GM18951 (cell line): ENCODE measurements around the gene IL18BP.

Source experiments
- POLR2A ChIP-seq: IDR thresholded peaks from 4 replicates; pipeline ENCODE4 v1.6.1; 2011; ENCODE audit warnings: mild to moderate bottlenecking; ENCODE audit not compliant: insufficient read length, insufficient read depth; ENCODE audit errors: extremely low read depth
- in situ Hi-C: fragments of 300-500 bp; cut with MboI; formaldehyde crosslinking; loops from one replicate; pipeline ENCODE4 v1.12.0; 2022; ENCODE audit warnings: low sequenced_read_pairs, mixed read lengths, inconsistent platforms; ENCODE audit not compliant: unreplicated experiment

The IL18BP gene

GRCh38 chr11:71988050-71988449, 10.7 kb upstream of the IL18BP start:
- in situ Hi-C loops, result no loop called here
- TF ChIP-seq POLR2A, result no peak

- in situ Hi-C loops, result no loop called here
- no peak for TF ChIP-seq POLR2A
Measured at GRCh38 chr11:71990701-71991100, 8.0 kb upstream of the IL18BP start.

GRCh38 chr11:71991494-71991893, 7.2 kb upstream of the IL18BP start:
- in situ Hi-C loops, result no loop called here
- no peak for TF ChIP-seq POLR2A

GRCh38 chr11:71992136-71992730, 6.5 kb upstream of the IL18BP start:
- in situ Hi-C loops, result no loop called here
- TF ChIP-seq POLR2A, result no peak

- no peak for TF ChIP-seq POLR2A
- in situ Hi-C loops, result no loop called here
Measured at GRCh38 chr11:71994786-71995185, 3.9 kb upstream of the IL18BP start.

- TF ChIP-seq POLR2A, result no peak
- in situ Hi-C loops, result no loop called here
Measured at GRCh38 chr11:71995726-71996291, 2.9 kb upstream of the IL18BP start.

GRCh38 chr11:71996517-71996916, 2.2 kb upstream of the IL18BP start:
- no peak for TF ChIP-seq POLR2A
- in situ Hi-C loops, result no loop called here

GRCh38 chr11:71996946-71997345, 1.8 kb upstream of the IL18BP start:
- TF ChIP-seq POLR2A, result no peak
- in situ Hi-C loops, result no loop called here

GRCh38 chr11:71997594-71997993, 1.1 kb upstream of the IL18BP start:
- in situ Hi-C loops, result no loop called here

GRCh38 chr11:71998061-71998460, 648 bp upstream of the IL18BP start:
- TF ChIP-seq POLR2A, result no peak
- in situ Hi-C loops, result no loop called here

More at GRCh38 chr11:71997594-71997993, 1.1 kb upstream of the IL18BP start:
- no peak for TF ChIP-seq POLR2A

GRCh38 chr11:71999362-71999761, 653 bp downstream of the IL18BP start:
- TF ChIP-seq POLR2A, result no peak
- in situ Hi-C loops, result no loop called here

GRCh38 chr11:71999798-72000197, 1.1 kb downstream of the IL18BP start:
- TF ChIP-seq POLR2A, result no peak
- in situ Hi-C loops, result no loop called here

GRCh38 chr11:72000202-72000867, 1.6 kb downstream of the IL18BP start:
- no peak for TF ChIP-seq POLR2A

GRCh38 chr11:72001285-72001684, 2.6 kb downstream of the IL18BP start:
- peak; percentile 2 for TF ChIP-seq POLR2A
- in situ Hi-C loops, result no loop called here

More at GRCh38 chr11:72000202-72000867, 1.6 kb downstream of the IL18BP start:
- in situ Hi-C loops, result no loop called here

- TF ChIP-seq POLR2A, result peak; percentile 4
- in situ Hi-C loops, result no loop called here
Measured at GRCh38 chr11:72001834-72002591, 3.3 kb downstream of the IL18BP start.
